ENCODE data around the gene MROH7. TPM values are rescaled to one million over a fixed set of nuclear protein-coding genes. Genes with fewer than 3 reads are reported as not detected.
A peak's percentile ranks its signal among the peaks of the same experiment; 100 is the strongest.

MROH7 gene
- total RNA-seq, 4 donors from 2014 or later, result 5.7 to 25.2 (median 13.3) TPM

- TF ChIP-seq POLR2A (IDR thresholded peaks at IDR 0.05), result no peak
- no peak for TF ChIP-seq EP300 (IDR thresholded peaks at IDR 0.05)
- no peak for TF ChIP-seq CTCF (IDR thresholded peaks at IDR 0.05)
- no peak for TF ChIP-seq POLR2AphosphoS5 (IDR thresholded peaks at IDR 0.05)
- no peak for ATAC-seq
- WGBS, 2 donors (ENCODE audit: low coverage in 1 of 2), result 49 to 55% methylated on average over 7 of the region's 8 CpGs
- H3K4me3 ChIP-seq, result peak overlapping the region; percentile 69 to 74
- peaks cover 0 to 40% of the 10 kb centered on the region in 2 donors for H3K36me3 ChIP-seq
- peaks cover 2 to 23% (median 7%) of the 10 kb centered on the region in 3 donors for H3K4me1 ChIP-seq
- peak overlapping the region in 3 of 4 donors; percentile 6 to 81 (median 80) for H3K27ac ChIP-seq
- no peaks in the 10 kb centered on the region for H3K27me3 ChIP-seq
- H3K9me3 ChIP-seq, result no peaks in the 10 kb centered on the region
These were observed 74.9 kb downstream of the MROH7 start for GRCh38 chr1:54716299-54717047.

GRCh38 chr1:54721719-54722118 is 80.1 kb downstream of the MROH7 start:
- TF ChIP-seq POLR2A (IDR thresholded peaks at IDR 0.05) (no peak), EP300 (IDR thresholded peaks at IDR 0.05) (no peak), CTCF (IDR thresholded peaks at IDR 0.05) (no peak), POLR2AphosphoS5 (IDR thresholded peaks at IDR 0.05) (no peak)
- H3K4me1 ChIP-seq, result peaks cover under 1 to 8% (median 3%) of the 10 kb centered on the region in 3 donors
- H3K36me3 ChIP-seq, result peaks cover 0 to 93% of the 10 kb centered on the region in 2 donors

GRCh38 chr1:54723985-54724384 is 82.4 kb downstream of the MROH7 start:
- no peak overlapping the region for H3K27ac ChIP-seq

More at GRCh38 chr1:54721719-54722118, 80.1 kb downstream of the MROH7 start:
- H3K27me3 ChIP-seq, result no peaks in the 10 kb centered on the region
- no peak for ATAC-seq
- no peak overlapping the region for H3K4me3 ChIP-seq
- H3K27ac ChIP-seq, result no peak overlapping the region
- H3K9me3 ChIP-seq, result peaks cover 0 to 10% (median 0%) of the 10 kb centered on the region in 3 donors

GRCh38 chr1:54724771-54725170 is 83.2 kb downstream of the MROH7 start:
- TF ChIP-seq POLR2A (IDR thresholded peaks at IDR 0.05) (no peak), POLR2AphosphoS5 (IDR thresholded peaks at IDR 0.05) (no peak), CTCF (IDR thresholded peaks at IDR 0.05) (no peak), EP300 (IDR thresholded peaks at IDR 0.05) (no peak)
- H3K4me1 ChIP-seq, result peaks cover 0 to 11% (median 0%) of the 10 kb centered on the region in 3 donors
- H3K9me3 ChIP-seq, result peaks cover 0 to 10% (median 0%) of the 10 kb centered on the region in 3 donors
- no peak overlapping the region for H3K27ac ChIP-seq
- H3K36me3 ChIP-seq, result peaks cover 0 to 100% of the 10 kb centered on the region in 2 donors
- ATAC-seq, result no peak
- WGBS, 2 donors (ENCODE audit: low coverage in 1 of 2), result 88 to 100% methylated on average over 1 of the region's 1 CpG
- no peaks in the 10 kb centered on the region for H3K27me3 ChIP-seq
- no peak overlapping the region for H3K4me3 ChIP-seq

More at GRCh38 chr1:54723985-54724384, 82.4 kb downstream of the MROH7 start:
- peaks cover 0 to 14% (median 0%) of the 10 kb centered on the region in 3 donors for H3K4me1 ChIP-seq
- TF ChIP-seq CTCF (IDR thresholded peaks at IDR 0.05), result no peak
- TF ChIP-seq POLR2AphosphoS5 (IDR thresholded peaks at IDR 0.05), result no peak
- no peaks in the 10 kb centered on the region for H3K27me3 ChIP-seq
- H3K4me3 ChIP-seq, result no peak overlapping the region
- ATAC-seq, result no peak
- peaks cover 0 to 10% (median 0%) of the 10 kb centered on the region in 3 donors for H3K9me3 ChIP-seq
- H3K36me3 ChIP-seq, result peaks cover 0 to 100% of the 10 kb centered on the region in 2 donors

GRCh38 chr1:54728027-54728426 is 86.4 kb downstream of the MROH7 start:
- peak overlapping the region in 2 of 4 donors; percentile 9 to 22 for H3K27ac ChIP-seq
- H3K4me1 ChIP-seq, result peaks cover 0 to 11% (median 0%) of the 10 kb centered on the region in 3 donors
- ATAC-seq, result no peak
- H3K36me3 ChIP-seq, result peaks cover 0 to 100% of the 10 kb centered on the region in 2 donors
- peaks cover 0 to 10% (median 0%) of the 10 kb centered on the region in 3 donors for H3K9me3 ChIP-seq
- 22 to 42% methylated on average over 3 of the region's 3 CpGs for WGBS, 2 donors (ENCODE audit: low coverage in 1 of 2)
- H3K4me3 ChIP-seq, result no peak overlapping the region
- no peaks in the 10 kb centered on the region for H3K27me3 ChIP-seq
- TF ChIP-seq POLR2AphosphoS5 (IDR thresholded peaks at IDR 0.05) (peak; percentile 34), POLR2A (IDR thresholded peaks at IDR 0.05) (no peak)
